HG03432 (cell line): Measurements from ENCODE around the gene NRG3.

Experiments used
- ATAC-seq: cut with Tn5 transposase; IDR thresholded peaks from one replicate; pipeline ENCODE4 v1.9.1; 2021; ENCODE audit warnings: mild to moderate bottlenecking, moderate library complexity; ENCODE audit not compliant: unreplicated experiment

NRG3 gene

DNA sequence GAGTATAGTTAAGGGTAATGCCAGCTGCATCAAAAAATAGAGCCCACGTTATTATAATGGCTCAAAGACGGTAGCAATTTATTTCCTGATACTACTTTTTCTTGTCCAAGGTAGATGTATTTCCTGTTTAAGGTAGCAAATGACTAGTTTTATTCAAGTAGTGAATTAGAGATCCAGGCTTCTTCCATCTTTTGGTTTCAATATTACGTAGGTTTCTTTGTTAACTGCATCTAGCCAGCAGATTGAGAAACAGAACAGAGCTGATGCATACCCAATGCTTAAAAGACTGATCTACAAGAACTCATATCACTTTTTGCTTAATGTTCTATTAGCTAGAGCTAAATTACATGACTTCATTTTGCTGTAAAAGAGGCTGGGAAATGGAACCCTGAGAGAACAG, 992.1 kb downstream of the NRG3 start:
- ATAC-seq = no peak

- no peak for ATAC-seq
Observed at GRCh38 chr10:82874671-82875070, 999.7 kb downstream of the NRG3 start.

DNA sequence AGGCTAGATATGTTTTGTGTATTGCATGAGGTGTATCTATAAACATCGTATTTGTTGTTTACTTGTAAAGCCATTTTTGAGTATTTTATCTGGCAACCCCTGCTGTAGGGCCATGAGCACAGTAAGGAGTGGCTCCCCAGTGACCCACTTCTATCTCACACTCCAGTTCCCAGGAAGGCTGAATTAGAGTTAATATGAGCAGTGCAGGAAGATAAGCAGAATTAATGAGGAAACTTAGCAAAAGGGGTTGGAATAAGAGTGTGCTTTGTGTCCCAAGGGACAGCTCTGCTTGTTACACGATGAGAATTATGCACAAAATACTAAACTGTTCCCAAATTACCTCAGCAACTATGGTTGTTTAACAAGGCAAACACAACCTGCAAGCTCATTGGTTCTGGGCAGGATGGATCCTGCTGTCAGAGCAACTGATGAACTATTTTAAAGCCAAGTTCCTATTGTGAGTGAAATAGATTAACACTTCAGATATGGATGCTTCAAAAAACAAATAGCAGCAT, 1005.8 kb downstream of the NRG3 start:
- ATAC-seq = no peak

DNA sequence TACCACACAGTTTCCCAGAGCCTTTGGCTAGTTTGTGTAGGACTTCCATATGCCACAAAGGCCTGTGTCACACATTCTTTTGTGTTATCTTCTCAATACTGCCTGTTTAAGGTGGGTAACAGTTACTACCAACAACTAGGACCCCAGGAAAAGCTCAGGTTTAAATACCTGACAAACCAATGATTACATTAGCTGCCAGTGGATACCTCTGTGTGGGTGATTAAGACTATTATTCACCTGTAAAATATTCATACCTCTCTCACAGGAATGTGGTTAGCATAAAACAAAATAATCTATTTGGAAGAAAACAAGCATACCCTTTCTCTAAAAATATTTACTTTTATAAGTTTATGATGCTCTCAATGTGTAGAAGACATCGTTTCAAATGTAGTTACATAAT, 1007.7 kb downstream of the NRG3 start:
- ATAC-seq = no peak

DNA sequence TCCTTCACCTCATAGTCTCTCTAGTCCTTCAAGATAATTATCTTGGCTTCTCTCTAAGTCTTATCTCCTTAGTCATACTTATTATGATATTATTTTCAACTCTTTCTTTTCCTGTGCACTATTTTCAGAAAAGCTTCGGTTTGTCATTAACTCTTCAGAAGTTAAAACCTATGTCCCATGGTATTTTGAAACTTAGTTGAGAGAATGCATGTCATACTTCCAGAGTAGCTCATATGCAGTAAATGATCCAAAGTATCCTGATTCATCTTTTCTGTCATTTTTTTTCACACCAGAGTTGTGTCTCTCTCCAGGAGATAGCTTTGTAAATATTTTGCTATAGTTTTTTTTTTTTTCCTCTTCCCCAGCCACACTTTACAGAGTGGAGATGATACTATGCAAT, 1008.6 kb downstream of the NRG3 start:
- no peak for ATAC-seq

GRCh38 chr10:82887488-82887887, 1012.5 kb downstream of the NRG3 start:
- no peak for ATAC-seq

- no peak for ATAC-seq
Observed at GRCh38 chr10:82888809-82889455, 1013.9 kb downstream of the NRG3 start.

GRCh38 chr10:82889728-82890127, 1014.7 kb downstream of the NRG3 start:
- ATAC-seq = no peak

- no peak for ATAC-seq
Observed at GRCh38 chr10:82890573-82890972, 1015.6 kb downstream of the NRG3 start.

GRCh38 chr10:82908096-82908495, 1033.1 kb downstream of the NRG3 start:
- no peak for ATAC-seq

- ATAC-seq = no peak
Observed at GRCh38 chr10:82908751-82909150, 1033.8 kb downstream of the NRG3 start.

- no peak for ATAC-seq
Observed at GRCh38 chr10:82910301-82910700, 1035.3 kb downstream of the NRG3 start.

DNA sequence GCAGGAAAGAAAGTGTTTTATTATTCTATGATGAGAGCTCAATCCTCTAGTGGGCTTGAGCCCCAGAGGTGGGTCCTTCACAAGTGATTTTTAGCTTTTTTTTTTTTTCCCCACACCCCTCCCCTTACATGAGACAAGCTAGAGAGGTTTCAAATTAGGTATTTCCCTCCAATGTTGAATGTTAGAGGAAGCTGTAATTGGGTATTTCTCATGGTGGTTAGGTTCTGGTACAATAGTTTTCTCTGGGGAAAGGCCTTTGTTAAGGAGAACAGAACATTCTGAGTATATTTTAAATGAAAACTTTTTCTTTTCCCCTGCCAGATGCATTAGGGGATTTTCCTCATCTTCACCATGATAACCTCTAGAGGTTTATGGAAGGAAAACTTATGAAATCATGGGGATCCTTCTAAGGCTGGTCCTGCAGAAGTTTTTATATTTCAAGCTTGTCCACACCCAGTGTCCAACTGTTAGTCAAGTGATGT, 1039.7 kb downstream of the NRG3 start:
- ATAC-seq = peak; percentile 88

DNA sequence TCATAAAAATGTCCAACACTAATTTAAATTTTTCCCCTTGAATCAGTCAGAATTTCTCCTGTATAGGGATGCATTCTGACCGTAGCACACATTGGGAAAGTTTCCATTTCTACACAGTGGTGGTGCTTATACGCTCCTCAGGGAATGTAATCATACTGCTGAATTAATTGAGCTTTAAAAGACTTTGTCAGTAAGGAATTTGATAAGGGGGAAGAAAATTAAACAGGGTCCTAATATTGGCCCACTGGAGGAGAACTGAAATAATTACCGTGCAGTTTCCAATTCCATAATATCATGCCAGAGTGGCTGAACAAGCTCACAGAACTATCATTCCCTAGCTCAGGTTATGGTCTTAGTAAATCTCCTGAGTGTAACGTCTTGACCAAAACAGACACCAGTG, 1041.9 kb downstream of the NRG3 start:
- no peak for ATAC-seq

DNA sequence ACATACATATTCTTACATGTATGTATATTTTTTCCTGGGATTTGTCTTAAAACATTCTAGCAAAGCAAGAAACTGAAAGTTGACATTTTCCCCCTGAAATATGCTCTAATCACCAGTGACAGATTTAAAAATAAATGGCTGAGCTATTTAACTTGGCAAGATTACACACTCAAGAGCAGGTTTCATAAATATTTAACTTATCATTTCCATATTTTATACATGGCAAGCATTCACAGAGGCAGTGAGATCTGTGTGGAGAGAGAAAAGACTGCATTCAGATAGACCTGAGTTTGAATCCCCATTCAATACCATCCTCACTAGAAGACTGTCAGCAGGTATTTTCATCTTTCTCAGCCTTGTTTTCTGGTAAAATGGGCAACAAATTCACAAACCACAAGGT, 1043.0 kb downstream of the NRG3 start:
- ATAC-seq = no peak

GRCh38 chr10:82922046-82922445, 1047.1 kb downstream of the NRG3 start:
- ATAC-seq = no peak

DNA sequence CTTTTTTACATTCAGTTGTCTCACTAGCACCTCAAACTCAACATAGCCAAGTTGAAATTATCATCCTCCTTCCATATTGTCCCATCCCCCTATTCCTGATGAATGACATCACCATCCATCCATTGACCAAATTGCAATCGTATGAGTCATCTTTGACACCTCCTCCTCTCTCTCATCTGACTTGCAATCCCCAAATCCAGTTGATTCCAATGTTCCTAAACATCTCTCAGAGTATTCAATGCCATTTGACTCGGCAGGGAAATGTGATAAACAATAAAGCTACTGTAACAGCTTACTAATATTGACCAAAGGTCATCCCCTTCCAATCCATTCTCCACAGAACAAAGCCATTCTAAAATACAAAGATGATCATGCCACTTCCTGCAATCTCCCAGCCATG, 1047.8 kb downstream of the NRG3 start:
- ATAC-seq = no peak

GRCh38 chr10:82924711-82925110, 1049.7 kb downstream of the NRG3 start:
- ATAC-seq = no peak

- ATAC-seq = peak; percentile 87
Observed at GRCh38 chr10:82925547-82925946, 1050.6 kb downstream of the NRG3 start.

GRCh38 chr10:82932451-82932850, 1057.5 kb downstream of the NRG3 start:
- ATAC-seq = no peak

DNA sequence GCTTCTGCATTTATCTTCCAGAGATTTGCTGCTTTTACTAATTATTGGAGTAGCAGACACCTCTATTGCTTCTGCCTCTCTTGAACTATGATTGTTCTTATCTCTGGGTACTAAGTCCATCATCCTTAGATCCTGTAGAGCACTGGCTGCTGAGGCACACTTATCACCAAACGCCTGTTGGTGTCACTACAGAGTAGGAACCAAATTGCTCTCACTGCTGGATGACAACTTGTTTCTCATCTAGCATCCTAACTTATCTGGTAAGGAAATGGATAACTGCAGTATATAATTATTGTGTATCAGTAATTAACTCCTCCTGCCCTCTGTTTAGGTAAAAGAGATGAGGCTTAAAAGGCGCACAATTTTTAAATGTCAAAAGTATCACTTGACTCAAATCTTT, 1059.4 kb downstream of the NRG3 start:
- no peak for ATAC-seq

DNA sequence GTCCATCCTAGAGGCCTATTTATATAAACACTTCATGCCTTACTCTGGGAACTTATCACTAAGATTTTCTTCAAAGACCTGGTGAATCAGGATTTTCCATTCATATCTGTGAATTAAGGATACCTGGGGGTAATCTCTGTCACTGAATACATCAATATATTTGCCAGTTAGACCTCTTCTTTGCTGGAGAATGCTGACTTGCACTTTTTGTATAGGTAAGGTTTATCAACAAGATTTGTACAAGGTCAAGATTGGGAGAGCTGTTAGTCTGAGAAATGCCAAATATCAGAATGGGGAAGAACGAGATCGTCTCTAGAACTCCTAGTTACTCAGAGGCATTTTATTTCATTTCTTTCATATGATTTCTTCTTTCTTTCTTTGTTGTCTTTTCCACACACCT, 1060.0 kb downstream of the NRG3 start:
- no peak for ATAC-seq

DNA sequence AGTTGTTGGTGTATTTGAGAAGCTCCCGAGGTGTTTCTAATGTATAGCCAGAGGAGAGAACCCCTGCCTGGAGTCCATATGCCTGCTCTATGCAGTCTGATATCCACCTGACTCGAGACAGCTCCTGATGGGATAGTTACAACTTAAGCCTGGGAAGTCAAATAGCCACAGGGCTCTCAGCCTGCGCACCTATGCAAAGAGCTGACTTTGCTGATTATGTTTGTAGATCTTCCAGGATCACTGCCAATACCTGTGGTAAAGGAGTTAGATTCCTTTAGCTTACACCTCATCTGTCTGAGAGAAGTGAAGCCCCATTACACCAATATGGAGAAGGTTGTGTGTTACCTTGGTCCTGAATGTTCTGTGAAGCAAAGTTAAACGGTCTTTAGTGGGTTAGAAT, 1063.3 kb downstream of the NRG3 start:
- ATAC-seq = no peak
